Skeletal muscle satellite cell (primary cell): Measurements from ENCODE around the gene KRTAP19-1. TPM values are rescaled to one million over a fixed set of nuclear protein-coding genes. Genes with fewer than 3 reads are reported as not detected.

Source experiments
- small RNA-seq: library from RNA; depleted of rRNA; stranded (forward); fragments of <200 nt; gene quantifications from one replicate; pipeline ENCODE3, GENCODE V24; 2012

Gene KRTAP19-1

Small RNA genes lying within 50 kb of the gene (small RNA-seq; reads per million reads assigned to genes)
- gene AP000567.1 (not detected), gene KRTAP19-10P (not detected), gene KRTAP19-9P (not detected)
